Natural killer cell (primary cell): Measurements from ENCODE around the gene FHIT. TPM values are rescaled to one million over a fixed set of nuclear protein-coding genes. Genes with fewer than 3 reads are reported as not detected.

Source experiments
- ATAC-seq, 3 donors: fragments of 150-1000 bp in 2 of 3; fragments of 200-7000 bp in 1 of 3; cut with Tn5 transposase; 1 replicate in 1 of 3; 2 replicates in 2 of 3; pipeline ENCODE4 v1.10.0; 2021; ENCODE audit warnings: mild to moderate bottlenecking in 2 of 3, moderate library complexity in 2 of 3
- DNase-seq, 2 donors: peaks; one replicate each; pipeline versions ENCODE4 v3.0.0 to v3.0.0-alpha.2; 2013 to 2021; ENCODE audit warnings: mixed read lengths in 1 of 2
- H3K27ac ChIP-seq: one replicate; pipeline ENCODE4 v1.5.1; 2013; ENCODE audit warnings: mild to moderate bottlenecking, low read length
- H3K27me3 ChIP-seq: one replicate; pipeline ENCODE4 v1.6.1; 2013; ENCODE audit warnings: low read length; ENCODE audit not compliant: control insufficient read depth, insufficient read depth
- H3K36me3 ChIP-seq: one replicate; pipeline ENCODE4 v1.6.1; 2013; ENCODE audit warnings: low read length; ENCODE audit not compliant: control insufficient read depth, insufficient read depth
- H3K4me1 ChIP-seq: one replicate; pipeline ENCODE4 v1.6.1; 2013; ENCODE audit warnings: low read length; ENCODE audit not compliant: control insufficient read depth, insufficient read depth
- H3K4me3 ChIP-seq: one replicate; pipeline ENCODE4 v1.5.1; 2013; ENCODE audit warnings: low read length
- H3K9me3 ChIP-seq: one replicate; pipeline ENCODE4 v1.6.1; 2013; ENCODE audit warnings: low read length; ENCODE audit not compliant: control insufficient read depth, insufficient read depth
- H3K27ac Mint-ChIP-seq, 2 donors: one replicate each; pipeline ENCODE4 v1.8.0; 2022; ENCODE audit warnings: mild to moderate bottlenecking in 2 of 2, mixed read lengths in 2 of 2, moderate library complexity in 1 of 2
- H3K27me3 Mint-ChIP-seq, 2 donors: one replicate each; pipeline ENCODE4 v1.8.0; 2022; ENCODE audit warnings: low read depth in 2 of 2, mixed read lengths in 2 of 2
- H3K36me3 Mint-ChIP-seq: one replicate; pipeline ENCODE4 v1.8.0; 2022; ENCODE audit warnings: mixed read lengths
- H3K4me1 Mint-ChIP-seq, 2 donors: one replicate each; pipeline ENCODE4 v1.8.0; 2022; ENCODE audit warnings: mixed read lengths in 2 of 2
- H3K4me3 Mint-ChIP-seq: one replicate; pipeline ENCODE4 v1.8.0; 2022; ENCODE audit warnings: mild to moderate bottlenecking, moderate library complexity, mixed read lengths
- H3K9me3 Mint-ChIP-seq, 2 donors: one replicate each; pipeline ENCODE4 v1.8.0; 2022; ENCODE audit warnings: mixed read lengths in 2 of 2
- WGBS: methylation state at CpG from one replicate; pipeline ENCODE4 v1.1.7; 2013; ENCODE audit warnings: missing lambda C conversion rate; ENCODE audit not compliant: insufficient coverage; 5-methylcytosine and 5-hydroxymethylcytosine counted together
- intact Hi-C: fragments of 100-400 bp; cut with micrococcal nuclease; formaldehyde crosslinking; loops from one replicate; pipeline ENCODE4 v1.14.2; 2022
- total RNA-seq, 4 donors: library from RNA; stranded (reverse); fragments of 120-200 nt in 1 of 4; gene quantifications; one replicate each; pipeline versions ENCODE4 v1.2.3 to v1.2.4, GENCODE V29; 2013 to 2022
- TF ChIP-seq, protein P1 (sequence below): fragments of 200-600 bp; IDR thresholded peaks from one replicate; pipeline ENCODE4 v1.8.0; 2022; ENCODE audit warnings: antibody characterized with exemption

FHIT gene
- total RNA-seq, 3 donors from 2014 or later (not counting 1 experiment from before 2014, with no cell fraction given) = 2.7 to 6.1 (median 3.3) TPM

- peaks cover 0 to 3% of the 10 kb centered on the region in 2 donors for H3K27me3 Mint-ChIP-seq
- H3K27ac Mint-ChIP-seq = no peak overlapping the region
- no peaks in the 10 kb centered on the region for H3K9me3 Mint-ChIP-seq
- TF ChIP-seq, protein P1, sequence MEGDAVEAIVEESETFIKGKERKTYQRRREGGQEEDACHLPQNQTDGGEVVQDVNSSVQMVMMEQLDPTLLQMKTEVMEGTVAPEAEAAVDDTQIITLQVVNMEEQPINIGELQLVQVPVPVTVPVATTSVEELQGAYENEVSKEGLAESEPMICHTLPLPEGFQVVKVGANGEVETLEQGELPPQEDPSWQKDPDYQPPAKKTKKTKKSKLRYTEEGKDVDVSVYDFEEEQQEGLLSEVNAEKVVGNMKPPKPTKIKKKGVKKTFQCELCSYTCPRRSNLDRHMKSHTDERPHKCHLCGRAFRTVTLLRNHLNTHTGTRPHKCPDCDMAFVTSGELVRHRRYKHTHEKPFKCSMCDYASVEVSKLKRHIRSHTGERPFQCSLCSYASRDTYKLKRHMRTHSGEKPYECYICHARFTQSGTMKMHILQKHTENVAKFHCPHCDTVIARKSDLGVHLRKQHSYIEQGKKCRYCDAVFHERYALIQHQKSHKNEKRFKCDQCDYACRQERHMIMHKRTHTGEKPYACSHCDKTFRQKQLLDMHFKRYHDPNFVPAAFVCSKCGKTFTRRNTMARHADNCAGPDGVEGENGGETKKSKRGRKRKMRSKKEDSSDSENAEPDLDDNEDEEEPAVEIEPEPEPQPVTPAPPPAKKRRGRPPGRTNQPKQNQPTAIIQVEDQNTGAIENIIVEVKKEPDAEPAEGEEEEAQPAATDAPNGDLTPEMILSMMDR = no peak
- WGBS = 89% methylated on average over 14 of the region's 16 CpGs
- H3K4me3 Mint-ChIP-seq = no peak overlapping the region
- H3K36me3 ChIP-seq = no peaks in the 10 kb centered on the region
- H3K4me1 Mint-ChIP-seq = peaks cover 0 to 6% of the 10 kb centered on the region in 2 donors
- ATAC-seq (no peak), DNase-seq (no peak)
- H3K9me3 ChIP-seq = no peaks in the 10 kb centered on the region
- intact Hi-C loops = no loop called here
- H3K27ac ChIP-seq = no peak overlapping the region
- H3K27me3 ChIP-seq = no peaks in the 10 kb centered on the region
- H3K4me3 ChIP-seq = no peak overlapping the region
- no peaks in the 10 kb centered on the region for H3K4me1 ChIP-seq
- H3K36me3 Mint-ChIP-seq = peaks cover 7% of the 10 kb centered on the region
These were observed 1433.0 kb downstream of the FHIT start for GRCh38 chr3:59818033-59818918.

- H3K27ac Mint-ChIP-seq = no peak overlapping the region
- intact Hi-C loops = no loop called here
- Histone ChIP-seq H3K4me1 (no peaks in the 10 kb centered on the region), H3K27me3 (no peaks in the 10 kb centered on the region), H3K9me3 (no peaks in the 10 kb centered on the region), H3K36me3 (no peaks in the 10 kb centered on the region), H3K4me3 (no peak overlapping the region), H3K27ac (no peak overlapping the region)
- no peak overlapping the region for H3K4me3 Mint-ChIP-seq
- peaks cover 0 to 3% of the 10 kb centered on the region in 2 donors for H3K27me3 Mint-ChIP-seq
- DNase-seq = no peak
- ATAC-seq = no peak
- 79% methylated on average over 3 of the region's 4 CpGs for WGBS
- TF ChIP-seq, protein P1 = no peak
- H3K9me3 Mint-ChIP-seq = no peaks in the 10 kb centered on the region
- peaks cover 2% of the 10 kb centered on the region for H3K36me3 Mint-ChIP-seq
- H3K4me1 Mint-ChIP-seq = peaks cover 0 to 6% of the 10 kb centered on the region in 2 donors
These were observed 1433.7 kb downstream of the FHIT start for GRCh38 chr3:59817511-59817910.

GRCh38 chr3:59816312-59816711, 1434.9 kb downstream of the FHIT start:
- TF ChIP-seq, protein P1 = no peak
- Mint-ChIP-seq H3K36me3 (no peaks in the 10 kb centered on the region), H3K4me3 (no peak overlapping the region), H3K9me3 (no peaks in the 10 kb centered on the region), H3K27me3 (peaks cover 0 to 5% of the 10 kb centered on the region in 2 donors), H3K4me1 (peaks cover 0 to 6% of the 10 kb centered on the region in 2 donors), H3K27ac (no peak overlapping the region)
- no peak for DNase-seq
- Histone ChIP-seq H3K4me3 (no peak overlapping the region), H3K4me1 (no peaks in the 10 kb centered on the region), H3K9me3 (no peaks in the 10 kb centered on the region), H3K27ac (no peak overlapping the region), H3K27me3 (no peaks in the 10 kb centered on the region), H3K36me3 (no peaks in the 10 kb centered on the region)
- WGBS = no CpG with 5 or more reads among the region's 1 CpG
- intact Hi-C loops = no loop called here
- ATAC-seq = no peak
